Astrocyte (in vitro differentiated cells and primary cell): Measurements from ENCODE around the gene FGF9. TPM values are rescaled to one million over a fixed set of nuclear protein-coding genes. Genes with fewer than 3 reads are reported as not detected.

Experiments
- DNase-seq: peaks from one replicate; pipeline ENCODE4 v3.0.0-alpha.2; 2010; ENCODE audit warnings: low read depth
- FAIRE-seq: peaks from 2 replicates; lab custom pipeline; 2011; peaks lifted over from hg19 to GRCh38; lab: Jason Lieb, UNC
- H2AFZ ChIP-seq: 2 replicates; pipeline ENCODE4 v1.6.0; 2012; ENCODE audit warnings: low read depth, low read length, inconsistent platforms
- H3K27ac ChIP-seq: 2 replicates; pipeline ENCODE4 v1.5.1; 2011; ENCODE audit warnings: low read depth, low read length, inconsistent platforms
- H3K27me3 ChIP-seq: 2 replicates; pipeline ENCODE4 v1.6.0; 2011; ENCODE audit warnings: low read length, inconsistent platforms; ENCODE audit not compliant: insufficient read depth
- H3K36me3 ChIP-seq: 2 replicates; pipeline ENCODE4 v1.5.1; 2011; ENCODE audit warnings: low read length, inconsistent platforms; ENCODE audit not compliant: insufficient read depth
- H3K4me1 ChIP-seq: 2 replicates; pipeline ENCODE4 v1.5.1; 2011; ENCODE audit warnings: low read length, inconsistent platforms; ENCODE audit not compliant: insufficient read depth
- H3K4me2 ChIP-seq: 2 replicates; pipeline ENCODE4 v1.6.0; 2012; ENCODE audit warnings: low read length, inconsistent platforms
- H3K4me3 ChIP-seq: 2 replicates; pipeline ENCODE4 v1.5.1; 2011; ENCODE audit warnings: low read depth, mild to moderate bottlenecking, low read length, inconsistent platforms; ENCODE audit not compliant: insufficient read depth
- H3K79me2 ChIP-seq: 2 replicates; pipeline ENCODE4 v1.6.0; 2012; ENCODE audit warnings: mild to moderate bottlenecking, low read length, inconsistent platforms; ENCODE audit not compliant: insufficient read depth
- H3K9ac ChIP-seq: 2 replicates; pipeline ENCODE4 v1.6.0; 2012; ENCODE audit warnings: mild to moderate bottlenecking, low read length, inconsistent platforms
- H3K9me3 ChIP-seq: 2 replicates; pipeline ENCODE4 v1.5.1; 2012; ENCODE audit warnings: low read depth, mild to moderate bottlenecking, low read length, inconsistent platforms; ENCODE audit not compliant: insufficient read depth
- H4K20me1 ChIP-seq: 2 replicates; pipeline ENCODE4 v1.6.0; 2012; ENCODE audit warnings: low read length, inconsistent platforms; ENCODE audit not compliant: insufficient read depth
- H3K27ac Mint-ChIP-seq: one replicate; pipeline ENCODE4 v1.8.0; 2021; ENCODE audit warnings: mild to moderate bottlenecking, mixed read lengths; ENCODE audit not compliant: unreplicated experiment
- H3K27me3 Mint-ChIP-seq: one replicate; pipeline ENCODE4 v1.8.0; 2021; ENCODE audit warnings: low read depth, mixed read lengths; ENCODE audit not compliant: unreplicated experiment
- H3K36me3 Mint-ChIP-seq: one replicate; pipeline ENCODE4 v1.8.0; 2021; ENCODE audit warnings: low read depth, mixed read lengths; ENCODE audit not compliant: unreplicated experiment
- H3K4me1 Mint-ChIP-seq: one replicate; pipeline ENCODE4 v1.8.0; 2021; ENCODE audit warnings: low read depth, mixed read lengths; ENCODE audit not compliant: unreplicated experiment
- H3K4me3 Mint-ChIP-seq: one replicate; pipeline ENCODE4 v1.8.0; 2021; ENCODE audit warnings: mild to moderate bottlenecking, moderate library complexity, mixed read lengths; ENCODE audit not compliant: unreplicated experiment
- H3K9me3 Mint-ChIP-seq: one replicate; pipeline ENCODE4 v1.8.0; 2021; ENCODE audit warnings: mild to moderate bottlenecking, mixed read lengths; ENCODE audit not compliant: unreplicated experiment
- EZH2 ChIP-seq: IDR thresholded peaks from 2 replicates; pipeline ENCODE4 v1.6.1; 2012; ENCODE audit warnings: mild to moderate bottlenecking, low read length, inconsistent platforms; ENCODE audit not compliant: insufficient read depth
- total RNA-seq: library from RNA; stranded (reverse); gene quantifications from 2 replicates; pipeline ENCODE4 v1.2.1, GENCODE V29; 2021
- TF ChIP-seq, protein P1 (sequence below): IDR thresholded peaks from 2 replicates; pipeline ENCODE4 v1.5.1; 2011; ENCODE audit warnings: low read depth, mild to moderate bottlenecking, inconsistent platforms, low read length, moderate library complexity; ENCODE audit not compliant: insufficient read depth

FGF9 gene
- total RNA-seq, 1 donor from 2014 or later: 0.27 TPM

DNA sequence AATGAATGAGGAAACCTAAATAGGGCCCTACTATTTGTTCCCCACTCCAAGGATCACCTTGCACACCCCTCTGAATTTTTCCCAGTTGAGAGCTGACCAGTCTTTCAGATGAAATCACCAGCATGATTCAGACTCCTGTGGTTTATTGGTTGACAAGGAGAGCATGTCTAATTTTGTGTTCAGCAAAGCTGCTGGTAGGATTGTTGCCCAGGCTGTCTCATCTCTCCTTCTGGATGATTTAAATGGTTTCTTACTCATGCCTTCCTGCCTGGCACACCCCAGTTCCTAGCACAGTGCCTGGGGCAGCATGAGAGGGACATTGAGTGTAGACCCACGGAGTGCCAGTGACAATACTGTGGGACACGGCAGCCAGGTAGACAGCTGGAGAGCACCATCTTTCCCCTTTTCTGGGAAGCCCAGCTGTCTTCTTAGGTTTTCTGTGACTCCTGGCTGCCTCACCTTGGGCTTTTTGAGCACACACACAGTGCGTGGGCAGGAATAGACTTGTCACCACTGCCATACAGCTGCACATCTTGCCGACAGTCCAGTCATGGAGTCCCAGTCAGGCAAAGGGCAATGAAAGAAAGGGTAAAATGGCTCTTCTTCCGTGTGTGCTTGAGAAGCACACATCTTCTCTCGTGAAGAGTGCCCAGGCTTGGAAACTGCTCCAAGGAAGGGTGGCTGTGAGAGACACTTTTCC is 12.3 kb downstream of the FGF9 start:
- Histone ChIP-seq H4K20me1 (no peaks in the 10 kb centered on the region), H3K27me3 (no peaks in the 10 kb centered on the region), H3K27ac (no peak overlapping the region), H2AFZ (peak overlapping the region; percentile 9), H3K9ac (no peak overlapping the region), H3K4me3 (no peak overlapping the region), H3K79me2 (no peaks in the 10 kb centered on the region), H3K9me3 (no peaks in the 10 kb centered on the region), H3K4me1 (peaks cover 4% of the 10 kb centered on the region), H3K4me2 (peak overlapping the region; percentile 57), H3K36me3 (no peaks in the 10 kb centered on the region)
- FAIRE-seq (peak; percentile 52), DNase-seq (peak; percentile 85)
- no peaks in the 10 kb centered on the region for H3K27me3 Mint-ChIP-seq
- TF ChIP-seq EZH2: no peak
- TF ChIP-seq, protein P1, sequence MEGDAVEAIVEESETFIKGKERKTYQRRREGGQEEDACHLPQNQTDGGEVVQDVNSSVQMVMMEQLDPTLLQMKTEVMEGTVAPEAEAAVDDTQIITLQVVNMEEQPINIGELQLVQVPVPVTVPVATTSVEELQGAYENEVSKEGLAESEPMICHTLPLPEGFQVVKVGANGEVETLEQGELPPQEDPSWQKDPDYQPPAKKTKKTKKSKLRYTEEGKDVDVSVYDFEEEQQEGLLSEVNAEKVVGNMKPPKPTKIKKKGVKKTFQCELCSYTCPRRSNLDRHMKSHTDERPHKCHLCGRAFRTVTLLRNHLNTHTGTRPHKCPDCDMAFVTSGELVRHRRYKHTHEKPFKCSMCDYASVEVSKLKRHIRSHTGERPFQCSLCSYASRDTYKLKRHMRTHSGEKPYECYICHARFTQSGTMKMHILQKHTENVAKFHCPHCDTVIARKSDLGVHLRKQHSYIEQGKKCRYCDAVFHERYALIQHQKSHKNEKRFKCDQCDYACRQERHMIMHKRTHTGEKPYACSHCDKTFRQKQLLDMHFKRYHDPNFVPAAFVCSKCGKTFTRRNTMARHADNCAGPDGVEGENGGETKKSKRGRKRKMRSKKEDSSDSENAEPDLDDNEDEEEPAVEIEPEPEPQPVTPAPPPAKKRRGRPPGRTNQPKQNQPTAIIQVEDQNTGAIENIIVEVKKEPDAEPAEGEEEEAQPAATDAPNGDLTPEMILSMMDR: no peak
- peaks cover 13% of the 10 kb centered on the region for H3K4me1 Mint-ChIP-seq
- H3K36me3 Mint-ChIP-seq: no peaks in the 10 kb centered on the region
- H3K4me3 Mint-ChIP-seq: no peak overlapping the region
- H3K27ac Mint-ChIP-seq: peak overlapping the region; percentile 56
- no peaks in the 10 kb centered on the region for H3K9me3 Mint-ChIP-seq

DNA sequence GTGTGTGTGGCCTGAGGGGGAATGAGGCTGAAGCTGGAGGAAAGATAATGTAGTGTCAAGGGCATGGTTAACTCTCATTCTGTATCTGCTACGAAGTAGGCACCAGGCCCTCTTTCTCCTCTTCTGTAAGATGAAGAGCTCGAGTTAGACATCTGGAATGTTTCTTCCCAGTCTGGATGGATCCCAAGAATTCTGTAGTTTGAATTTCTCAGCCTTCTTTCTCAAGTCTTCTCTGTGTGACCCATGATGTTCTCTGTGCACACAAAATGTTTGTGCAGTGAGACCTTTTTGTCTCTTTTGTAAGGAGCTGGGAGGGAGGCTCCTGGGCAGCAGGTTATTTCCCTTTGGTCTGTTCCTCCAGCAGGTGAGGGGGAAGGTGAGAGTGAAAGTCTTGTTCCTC is 13.7 kb downstream of the FGF9 start:
- H3K4me1 ChIP-seq: peaks cover 4% of the 10 kb centered on the region
- TF ChIP-seq, protein P1: no peak
- no peak for TF ChIP-seq EZH2
- H3K4me3 Mint-ChIP-seq: no peak overlapping the region
- no peaks in the 10 kb centered on the region for H3K36me3 Mint-ChIP-seq
- no peak overlapping the region for H3K4me2 ChIP-seq
- H3K4me3 ChIP-seq: no peak overlapping the region
- H3K27me3 Mint-ChIP-seq: no peaks in the 10 kb centered on the region
- no peaks in the 10 kb centered on the region for H3K9me3 ChIP-seq
- no peaks in the 10 kb centered on the region for H3K36me3 ChIP-seq
- no peak overlapping the region for H3K27ac ChIP-seq
- peaks cover 13% of the 10 kb centered on the region for H3K4me1 Mint-ChIP-seq
- H3K9ac ChIP-seq: no peak overlapping the region
- no peak overlapping the region for H2AFZ ChIP-seq
- H3K79me2 ChIP-seq: no peaks in the 10 kb centered on the region
- DNase-seq: no peak
- H3K9me3 Mint-ChIP-seq: no peaks in the 10 kb centered on the region
- FAIRE-seq: no peak
- H3K27me3 ChIP-seq: no peaks in the 10 kb centered on the region
- no peak overlapping the region for H3K27ac Mint-ChIP-seq
- H4K20me1 ChIP-seq: no peaks in the 10 kb centered on the region

DNA sequence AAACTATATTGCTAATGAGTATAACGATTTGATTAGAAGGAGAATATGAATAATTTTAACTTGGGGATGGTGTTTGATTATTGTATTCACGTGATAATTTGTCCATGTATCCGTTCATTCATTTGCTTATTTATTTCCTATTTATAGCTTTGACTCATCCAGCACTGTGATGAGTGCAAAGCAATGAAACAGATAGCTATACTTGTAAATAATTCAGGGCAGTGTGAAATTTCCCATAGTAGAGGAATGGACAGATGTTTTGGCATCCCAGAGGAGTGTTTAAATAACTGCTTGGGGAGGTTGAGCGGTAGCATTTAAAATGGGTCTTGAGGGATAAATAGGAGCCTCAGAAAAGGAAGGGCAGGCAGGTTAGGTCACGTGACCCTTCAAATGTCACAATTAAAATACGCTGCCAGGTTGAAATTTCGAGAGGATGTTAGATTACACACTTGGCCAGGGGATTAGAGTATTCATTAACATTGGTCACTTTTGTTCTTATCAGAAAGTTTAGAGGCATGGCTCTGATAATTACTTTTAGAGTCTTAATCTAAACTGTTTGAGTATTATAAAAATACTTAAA is 14.7 kb downstream of the FGF9 start:
- Histone ChIP-seq H3K4me2 (no peak overlapping the region), H3K4me3 (no peak overlapping the region), H3K27ac (no peak overlapping the region), H4K20me1 (no peaks in the 10 kb centered on the region), H3K4me1 (peaks cover 4% of the 10 kb centered on the region), H3K27me3 (no peaks in the 10 kb centered on the region), H3K9me3 (no peaks in the 10 kb centered on the region), H3K79me2 (no peaks in the 10 kb centered on the region), H2AFZ (no peak overlapping the region), H3K36me3 (no peaks in the 10 kb centered on the region), H3K9ac (no peak overlapping the region)
- H3K27ac Mint-ChIP-seq: no peak overlapping the region
- H3K36me3 Mint-ChIP-seq: no peaks in the 10 kb centered on the region
- FAIRE-seq (no peak), DNase-seq (no peak)
- no peak for TF ChIP-seq EZH2
- TF ChIP-seq, protein P1: no peak
- no peaks in the 10 kb centered on the region for H3K9me3 Mint-ChIP-seq
- H3K4me1 Mint-ChIP-seq: peaks cover 13% of the 10 kb centered on the region
- peaks cover 5% of the 10 kb centered on the region for H3K27me3 Mint-ChIP-seq
- no peak overlapping the region for H3K4me3 Mint-ChIP-seq
